WTC11 (cell line): ENCODE measurements around the gene P2RX6. TPM values are rescaled to one million over a fixed set of nuclear protein-coding genes. Genes with fewer than 3 reads are reported as not detected.
A peak's percentile ranks its signal among the peaks of the same experiment; 100 is the strongest.

ENCODE experiments used
- JAZF1 ChIP-seq: fragments of 250-450 bp; sonication (Bioruptor Pico); IDR thresholded peaks from 2 replicates; pipeline ENCODE4 v1.9.0; 2021; ENCODE audit warnings: moderate library complexity, mild to moderate bottlenecking, inconsistent platforms
- MYBL2 ChIP-seq: sonication (generic); formaldehyde crosslinking; IDR thresholded peaks from 2 replicates; pipeline ENCODE4 v1.8.1; 2023; ENCODE audit warnings: mild to moderate bottlenecking, moderate library complexity, missing genetic modification reagents
- NFE2L1 ChIP-seq: sonication (generic); formaldehyde crosslinking; IDR thresholded peaks from 2 replicates; pipeline ENCODE4 v1.8.1; 2023; ENCODE audit warnings: missing genetic modification reagents
- NFYB ChIP-seq: sonication (generic); formaldehyde crosslinking; conservative IDR thresholded peaks from 2 replicates; pipeline ENCODE4 v1.8.0; 2022; ENCODE audit warnings: low read depth, missing genetic modification reagents
- NR3C1 ChIP-seq: sonication (generic); formaldehyde crosslinking; conservative IDR thresholded peaks from 2 replicates; pipeline ENCODE4 v1.8.1; 2023; ENCODE audit warnings: low read depth, mild to moderate bottlenecking, missing genetic modification reagents
- SMAD3 ChIP-seq: sonication (generic); formaldehyde crosslinking; IDR thresholded peaks from 2 replicates; pipeline ENCODE4 v1.8.0; 2022; ENCODE audit warnings: missing genetic modification reagents, mild to moderate bottlenecking, borderline replicate concordance
- SP1 ChIP-seq: sonication (generic); formaldehyde crosslinking; conservative IDR thresholded peaks from 2 replicates; pipeline ENCODE4 v1.8.1; 2022; ENCODE audit warnings: missing genetic modification reagents
- ZNF219 ChIP-seq: sonication (generic); formaldehyde crosslinking; IDR thresholded peaks from 2 replicates; pipeline ENCODE4 v1.8.0; 2023; ENCODE audit warnings: missing genetic modification reagents, mild to moderate bottlenecking, borderline replicate concordance
- ZNF232 ChIP-seq: sonication (generic); formaldehyde crosslinking; IDR thresholded peaks from 2 replicates; pipeline ENCODE4 v1.8.0; 2022; ENCODE audit warnings: mild to moderate bottlenecking, missing genetic modification reagents
- ZNF416 ChIP-seq: fragments of 250-450 bp; sonication (Bioruptor Pico); IDR thresholded peaks from 2 replicates; pipeline ENCODE4 v1.9.0; 2021; ENCODE audit warnings: mild to moderate bottlenecking, inconsistent platforms
- ZNF671 ChIP-seq: fragments of 250-450 bp; sonication (Bioruptor Pico); IDR thresholded peaks from 2 replicates; pipeline ENCODE4 v1.8.0; 2021; ENCODE audit warnings: mild to moderate bottlenecking
- total RNA-seq: library from RNA; stranded (reverse); gene quantifications from 3 replicates; pipeline ENCODE4 v1.2.3, GENCODE V29; 2021
- TF ChIP-seq, protein P1 (sequence below): sonication (generic); formaldehyde crosslinking; IDR thresholded peaks from 2 replicates; pipeline ENCODE4 v1.8.0; 2023; ENCODE audit warnings: missing genetic modification reagents, mild to moderate bottlenecking, borderline replicate concordance
- TF ChIP-seq, protein P2 (sequence below): sonication (generic); formaldehyde crosslinking; IDR thresholded peaks from 2 replicates; pipeline ENCODE4 v1.8.0; 2022; ENCODE audit warnings: missing genetic modification reagents
- TF ChIP-seq, protein P3 (sequence below): sonication (generic); formaldehyde crosslinking; IDR thresholded peaks from 2 replicates; pipeline ENCODE4 v1.8.0; 2023; ENCODE audit warnings: missing genetic modification reagents
- TF ChIP-seq, protein P4 (sequence below): sonication (generic); formaldehyde crosslinking; IDR thresholded peaks from 2 replicates; pipeline ENCODE4 v1.8.0; 2022; ENCODE audit warnings: mild to moderate bottlenecking, missing genetic modification reagents
- TF ChIP-seq, protein P5 (sequence below): fragments of 250-450 bp; sonication (Bioruptor Pico); IDR thresholded peaks from 2 replicates; pipeline ENCODE4 v1.9.0; 2021; ENCODE audit warnings: mild to moderate bottlenecking, borderline replicate concordance

The P2RX6 gene
- total RNA-seq, 1 experiment from 2014 or later: 0.13 TPM

DNA sequence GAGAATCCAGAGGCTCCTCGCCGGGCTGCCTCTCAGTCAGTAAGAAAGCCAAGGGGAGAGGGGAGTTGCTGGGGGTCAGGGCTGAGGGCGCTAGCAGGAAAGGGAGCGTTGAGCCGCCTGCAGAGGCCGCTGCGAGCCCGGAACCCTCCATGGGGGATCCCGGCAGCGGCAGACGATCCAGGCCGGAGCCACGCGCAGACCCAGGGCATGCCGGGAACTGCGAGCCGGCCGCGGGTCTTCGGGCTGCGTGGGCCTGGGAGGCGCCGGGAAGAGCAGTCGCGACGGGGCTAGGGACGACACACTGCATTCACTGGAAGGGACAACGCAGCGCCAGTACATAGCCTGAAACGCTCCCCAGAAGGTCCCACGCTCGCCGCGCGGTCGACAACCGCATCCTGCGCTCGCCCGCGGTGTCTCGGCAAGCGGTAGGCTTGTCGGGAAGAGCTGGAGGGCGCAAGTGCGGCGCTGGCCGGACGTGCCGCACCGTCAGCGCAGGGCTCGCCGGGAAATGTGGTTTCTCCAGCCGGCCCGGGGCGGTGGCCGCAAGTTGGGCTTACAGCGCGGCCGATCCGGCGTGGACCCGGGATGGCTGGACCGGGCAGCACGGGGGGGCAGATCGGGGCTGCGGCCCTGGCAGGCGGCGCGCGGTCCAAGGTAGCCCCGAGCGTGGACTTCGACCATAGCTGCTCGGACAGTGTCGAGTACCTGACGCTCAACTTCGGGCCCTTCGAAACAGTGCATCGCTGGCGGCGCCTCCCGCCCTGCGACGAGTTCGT is 33.0 kb upstream of the P2RX6 start, which contains the start of gene LZTR1 (continued):
- TF ChIP-seq, protein P1, sequence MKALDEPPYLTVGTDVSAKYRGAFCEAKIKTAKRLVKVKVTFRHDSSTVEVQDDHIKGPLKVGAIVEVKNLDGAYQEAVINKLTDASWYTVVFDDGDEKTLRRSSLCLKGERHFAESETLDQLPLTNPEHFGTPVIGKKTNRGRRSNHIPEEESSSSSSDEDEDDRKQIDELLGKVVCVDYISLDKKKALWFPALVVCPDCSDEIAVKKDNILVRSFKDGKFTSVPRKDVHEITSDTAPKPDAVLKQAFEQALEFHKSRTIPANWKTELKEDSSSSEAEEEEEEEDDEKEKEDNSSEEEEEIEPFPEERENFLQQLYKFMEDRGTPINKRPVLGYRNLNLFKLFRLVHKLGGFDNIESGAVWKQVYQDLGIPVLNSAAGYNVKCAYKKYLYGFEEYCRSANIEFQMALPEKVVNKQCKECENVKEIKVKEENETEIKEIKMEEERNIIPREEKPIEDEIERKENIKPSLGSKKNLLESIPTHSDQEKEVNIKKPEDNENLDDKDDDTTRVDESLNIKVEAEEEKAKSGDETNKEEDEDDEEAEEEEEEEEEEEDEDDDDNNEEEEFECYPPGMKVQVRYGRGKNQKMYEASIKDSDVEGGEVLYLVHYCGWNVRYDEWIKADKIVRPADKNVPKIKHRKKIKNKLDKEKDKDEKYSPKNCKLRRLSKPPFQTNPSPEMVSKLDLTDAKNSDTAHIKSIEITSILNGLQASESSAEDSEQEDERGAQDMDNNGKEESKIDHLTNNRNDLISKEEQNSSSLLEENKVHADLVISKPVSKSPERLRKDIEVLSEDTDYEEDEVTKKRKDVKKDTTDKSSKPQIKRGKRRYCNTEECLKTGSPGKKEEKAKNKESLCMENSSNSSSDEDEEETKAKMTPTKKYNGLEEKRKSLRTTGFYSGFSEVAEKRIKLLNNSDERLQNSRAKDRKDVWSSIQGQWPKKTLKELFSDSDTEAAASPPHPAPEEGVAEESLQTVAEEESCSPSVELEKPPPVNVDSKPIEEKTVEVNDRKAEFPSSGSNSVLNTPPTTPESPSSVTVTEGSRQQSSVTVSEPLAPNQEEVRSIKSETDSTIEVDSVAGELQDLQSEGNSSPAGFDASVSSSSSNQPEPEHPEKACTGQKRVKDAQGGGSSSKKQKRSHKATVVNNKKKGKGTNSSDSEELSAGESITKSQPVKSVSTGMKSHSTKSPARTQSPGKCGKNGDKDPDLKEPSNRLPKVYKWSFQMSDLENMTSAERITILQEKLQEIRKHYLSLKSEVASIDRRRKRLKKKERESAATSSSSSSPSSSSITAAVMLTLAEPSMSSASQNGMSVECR: peak; percentile 80; the same call in 1 of the 2 replicates
- TF ChIP-seq ZNF416 (CRISPR knock-in tag) (0 out of 2 replicates have a peak, but pooled peaks have one; percentile 17), JAZF1 (no peak), NFE2L1 (CRISPR knock-in tag) (peak; percentile 68; the same call in 1 of the 2 replicates), NR3C1 (CRISPR knock-in tag) (no peak), SP1 (CRISPR knock-in tag) (peak; percentile 76), NFYB (CRISPR knock-in tag) (0 out of 2 replicates have a peak, but pooled peaks have one; percentile 19), ZNF219 (CRISPR knock-in tag) (no peak), SMAD3 (CRISPR knock-in tag) (0 out of 2 replicates have a peak, but pooled peaks have one; percentile 40), MYBL2 (CRISPR knock-in tag) (peak; percentile 61; the same call in 1 of the 2 replicates), ZNF671 (CRISPR knock-in tag) (no peak), ZNF232 (CRISPR knock-in tag) (peak; percentile 77; the same call in 1 of the 2 replicates)
- TF ChIP-seq, protein P2, sequence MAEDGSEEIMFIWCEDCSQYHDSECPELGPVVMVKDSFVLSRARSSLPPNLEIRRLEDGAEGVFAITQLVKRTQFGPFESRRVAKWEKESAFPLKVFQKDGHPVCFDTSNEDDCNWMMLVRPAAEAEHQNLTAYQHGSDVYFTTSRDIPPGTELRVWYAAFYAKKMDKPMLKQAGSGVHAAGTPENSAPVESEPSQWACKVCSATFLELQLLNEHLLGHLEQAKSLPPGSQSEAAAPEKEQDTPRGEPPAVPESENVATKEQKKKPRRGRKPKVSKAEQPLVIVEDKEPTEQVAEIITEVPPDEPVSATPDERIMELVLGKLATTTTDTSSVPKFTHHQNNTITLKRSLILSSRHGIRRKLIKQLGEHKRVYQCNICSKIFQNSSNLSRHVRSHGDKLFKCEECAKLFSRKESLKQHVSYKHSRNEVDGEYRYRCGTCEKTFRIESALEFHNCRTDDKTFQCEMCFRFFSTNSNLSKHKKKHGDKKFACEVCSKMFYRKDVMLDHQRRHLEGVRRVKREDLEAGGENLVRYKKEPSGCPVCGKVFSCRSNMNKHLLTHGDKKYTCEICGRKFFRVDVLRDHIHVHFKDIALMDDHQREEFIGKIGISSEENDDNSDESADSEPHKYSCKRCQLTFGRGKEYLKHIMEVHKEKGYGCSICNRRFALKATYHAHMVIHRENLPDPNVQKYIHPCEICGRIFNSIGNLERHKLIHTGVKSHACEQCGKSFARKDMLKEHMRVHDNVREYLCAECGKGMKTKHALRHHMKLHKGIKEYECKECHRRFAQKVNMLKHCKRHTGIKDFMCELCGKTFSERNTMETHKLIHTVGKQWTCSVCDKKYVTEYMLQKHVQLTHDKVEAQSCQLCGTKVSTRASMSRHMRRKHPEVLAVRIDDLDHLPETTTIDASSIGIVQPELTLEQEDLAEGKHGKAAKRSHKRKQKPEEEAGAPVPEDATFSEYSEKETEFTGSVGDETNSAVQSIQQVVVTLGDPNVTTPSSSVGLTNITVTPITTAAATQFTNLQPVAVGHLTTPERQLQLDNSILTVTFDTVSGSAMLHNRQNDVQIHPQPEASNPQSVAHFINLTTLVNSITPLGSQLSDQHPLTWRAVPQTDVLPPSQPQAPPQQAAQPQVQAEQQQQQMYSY (CRISPR knock-in tag): no peak; the same call in 1 of the 2 replicates
- TF ChIP-seq, protein P3, sequence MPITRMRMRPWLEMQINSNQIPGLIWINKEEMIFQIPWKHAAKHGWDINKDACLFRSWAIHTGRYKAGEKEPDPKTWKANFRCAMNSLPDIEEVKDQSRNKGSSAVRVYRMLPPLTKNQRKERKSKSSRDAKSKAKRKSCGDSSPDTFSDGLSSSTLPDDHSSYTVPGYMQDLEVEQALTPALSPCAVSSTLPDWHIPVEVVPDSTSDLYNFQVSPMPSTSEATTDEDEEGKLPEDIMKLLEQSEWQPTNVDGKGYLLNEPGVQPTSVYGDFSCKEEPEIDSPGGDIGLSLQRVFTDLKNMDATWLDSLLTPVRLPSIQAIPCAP (CRISPR knock-in tag): no peak
- TF ChIP-seq, protein P4, sequence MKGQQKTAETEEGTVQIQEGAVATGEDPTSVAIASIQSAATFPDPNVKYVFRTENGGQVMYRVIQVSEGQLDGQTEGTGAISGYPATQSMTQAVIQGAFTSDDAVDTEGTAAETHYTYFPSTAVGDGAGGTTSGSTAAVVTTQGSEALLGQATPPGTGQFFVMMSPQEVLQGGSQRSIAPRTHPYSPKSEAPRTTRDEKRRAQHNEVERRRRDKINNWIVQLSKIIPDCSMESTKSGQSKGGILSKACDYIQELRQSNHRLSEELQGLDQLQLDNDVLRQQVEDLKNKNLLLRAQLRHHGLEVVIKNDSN (CRISPR knock-in tag): peak; percentile 54; the same call in 1 of the 2 replicates
- TF ChIP-seq, protein P5, sequence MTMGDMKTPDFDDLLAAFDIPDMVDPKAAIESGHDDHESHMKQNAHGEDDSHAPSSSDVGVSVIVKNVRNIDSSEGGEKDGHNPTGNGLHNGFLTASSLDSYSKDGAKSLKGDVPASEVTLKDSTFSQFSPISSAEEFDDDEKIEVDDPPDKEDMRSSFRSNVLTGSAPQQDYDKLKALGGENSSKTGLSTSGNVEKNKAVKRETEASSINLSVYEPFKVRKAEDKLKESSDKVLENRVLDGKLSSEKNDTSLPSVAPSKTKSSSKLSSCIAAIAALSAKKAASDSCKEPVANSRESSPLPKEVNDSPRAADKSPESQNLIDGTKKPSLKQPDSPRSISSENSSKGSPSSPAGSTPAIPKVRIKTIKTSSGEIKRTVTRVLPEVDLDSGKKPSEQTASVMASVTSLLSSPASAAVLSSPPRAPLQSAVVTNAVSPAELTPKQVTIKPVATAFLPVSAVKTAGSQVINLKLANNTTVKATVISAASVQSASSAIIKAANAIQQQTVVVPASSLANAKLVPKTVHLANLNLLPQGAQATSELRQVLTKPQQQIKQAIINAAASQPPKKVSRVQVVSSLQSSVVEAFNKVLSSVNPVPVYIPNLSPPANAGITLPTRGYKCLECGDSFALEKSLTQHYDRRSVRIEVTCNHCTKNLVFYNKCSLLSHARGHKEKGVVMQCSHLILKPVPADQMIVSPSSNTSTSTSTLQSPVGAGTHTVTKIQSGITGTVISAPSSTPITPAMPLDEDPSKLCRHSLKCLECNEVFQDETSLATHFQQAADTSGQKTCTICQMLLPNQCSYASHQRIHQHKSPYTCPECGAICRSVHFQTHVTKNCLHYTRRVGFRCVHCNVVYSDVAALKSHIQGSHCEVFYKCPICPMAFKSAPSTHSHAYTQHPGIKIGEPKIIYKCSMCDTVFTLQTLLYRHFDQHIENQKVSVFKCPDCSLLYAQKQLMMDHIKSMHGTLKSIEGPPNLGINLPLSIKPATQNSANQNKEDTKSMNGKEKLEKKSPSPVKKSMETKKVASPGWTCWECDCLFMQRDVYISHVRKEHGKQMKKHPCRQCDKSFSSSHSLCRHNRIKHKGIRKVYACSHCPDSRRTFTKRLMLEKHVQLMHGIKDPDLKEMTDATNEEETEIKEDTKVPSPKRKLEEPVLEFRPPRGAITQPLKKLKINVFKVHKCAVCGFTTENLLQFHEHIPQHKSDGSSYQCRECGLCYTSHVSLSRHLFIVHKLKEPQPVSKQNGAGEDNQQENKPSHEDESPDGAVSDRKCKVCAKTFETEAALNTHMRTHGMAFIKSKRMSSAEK (CRISPR knock-in tag): peak; percentile 85; the same call in 1 of the 2 replicates
